Stimulated activated CD8-positive, alpha-beta memory T cell treated with anti-CD3 and anti-CD28 coated beads, Interleukin-15, amount 100 ng/mL, for 24 hours (primary cell): ENCODE results near the gene EEFSEC.

ENCODE experiments used
- DNase-seq: peaks from one replicate; pipeline ENCODE4 v3.0.0-alpha.2; 2020; ENCODE audit warnings: low read depth

EEFSEC gene

GRCh38 chr3:128334766-128335165 is 181.5 kb downstream of the EEFSEC start:
- no peak for DNase-seq

GRCh38 chr3:128335621-128336296 is 182.5 kb downstream of the EEFSEC start:
- DNase-seq, result no peak

- no peak for DNase-seq
These were observed 183.3 kb downstream of the EEFSEC start for GRCh38 chr3:128336337-128337156.

GRCh38 chr3:128337305-128337704 is 184.0 kb downstream of the EEFSEC start:
- no peak for DNase-seq

- DNase-seq, result no peak
These were observed 185.5 kb downstream of the EEFSEC start for GRCh38 chr3:128338536-128339330.

- no peak for DNase-seq
These were observed 186.3 kb downstream of the EEFSEC start for GRCh38 chr3:128339491-128340012.

GRCh38 chr3:128340198-128340903 is 187.1 kb downstream of the EEFSEC start:
- DNase-seq, result no peak

GRCh38 chr3:128340904-128341555 is 187.7 kb downstream of the EEFSEC start:
- DNase-seq, result no peak

GRCh38 chr3:128341659-128342395 is 188.5 kb downstream of the EEFSEC start:
- no peak for DNase-seq

- no peak for DNase-seq
These were observed 189.5 kb downstream of the EEFSEC start for GRCh38 chr3:128342701-128343180.

- DNase-seq, result no peak
These were observed 190.2 kb downstream of the EEFSEC start for GRCh38 chr3:128343287-128344051.

GRCh38 chr3:128344052-128344735 is 190.9 kb downstream of the EEFSEC start:
- no peak for DNase-seq

- no peak for DNase-seq
These were observed 191.9 kb downstream of the EEFSEC start for GRCh38 chr3:128345196-128345595.

GRCh38 chr3:128346562-128346961 is 193.3 kb downstream of the EEFSEC start:
- DNase-seq, result no peak

- no peak for DNase-seq
These were observed 194.0 kb downstream of the EEFSEC start for GRCh38 chr3:128347282-128347681.

- no peak for DNase-seq
These were observed 194.8 kb downstream of the EEFSEC start for GRCh38 chr3:128348075-128348474.

GRCh38 chr3:128348805-128349531 is 195.7 kb downstream of the EEFSEC start:
- no peak for DNase-seq

- DNase-seq, result no peak
These were observed 196.8 kb downstream of the EEFSEC start for GRCh38 chr3:128349963-128350599.
